Sigmoid colon (tissue), 7 donors: ENCODE results near the gene UTP3. TPM values are rescaled to one million over a fixed set of nuclear protein-coding genes. Genes with fewer than 3 reads are reported as not detected.
"Not testable (repeated sequence)": the region's sequence is repeated elsewhere in the genome, so short reads cannot be mapped to it uniquely, and the experiment has no call there.

Experiments
- DNase-seq: peaks from one replicate; pipeline ENCODE4 v3.0.0-alpha.2; 2019
- H3K27ac ChIP-seq, 4 donors: fragments of 200-600 bp; sonication (generic); one replicate each; pipeline ENCODE4 v1.5.1; 2016 to 2019; ENCODE audit warnings: mild to moderate bottlenecking in 1 of 4
- H3K27me3 ChIP-seq, 3 donors: fragments of 200-600 bp; sonication (generic); one replicate each; pipeline ENCODE4 v1.5.1; 2019; ENCODE audit warnings: mild to moderate bottlenecking in 1 of 3
- H3K36me3 ChIP-seq, 4 donors: fragments of 200-600 bp; sonication (generic); one replicate each; pipeline ENCODE4 v1.5.1; 2016 to 2019
- H3K4me1 ChIP-seq, 4 donors: fragments of 200-600 bp; sonication (generic); one replicate each; pipeline ENCODE4 v1.5.1; 2017 to 2019
- H3K4me3 ChIP-seq, 4 donors: fragments of 200-600 bp; sonication (generic); one replicate each; pipeline ENCODE4 v1.5.1; 2017 to 2019; ENCODE audit warnings: mild to moderate bottlenecking in 2 of 4, moderate library complexity in 1 of 4
- H3K9me3 ChIP-seq, 4 donors: fragments of 200-600 bp in 3 of 4; sonication (generic) in 3 of 4; one replicate each; pipeline versions ENCODE4 v1.5.1 to v1.6.1; 2013 to 2019
- CTCF ChIP-seq, 4 experiments: fragments of 450-650 bp in 3 of 4; fragments of 200-600 bp in 1 of 4; IDR thresholded peaks; one replicate each; pipeline ENCODE4 v1.5.1; 2016 to 2019; ENCODE audit warnings: antibody characterized with exemption in 4 of 4, mild to moderate bottlenecking in 3 of 4, moderate library complexity in 2 of 4
- EP300 ChIP-seq, 4 donors: sonication (generic); formaldehyde crosslinking; IDR thresholded peaks; one replicate each; pipeline ENCODE4 v1.6.1; 2017; ENCODE audit warnings: antibody characterized with exemption in 4 of 4
- POLR2A ChIP-seq, 2 donors: fragments of 450-650 bp; IDR thresholded peaks; one replicate each; pipeline ENCODE4 v1.6.1; 2016; ENCODE audit warnings: antibody characterized with exemption in 2 of 2, mild to moderate bottlenecking in 2 of 2, moderate library complexity in 2 of 2
- POLR2AphosphoS5 ChIP-seq, 4 donors: sonication (generic); formaldehyde crosslinking; IDR thresholded peaks; one replicate each; pipeline ENCODE4 v1.6.1; 2017; ENCODE audit warnings: antibody characterized with exemption in 4 of 4
- WGBS, 2 donors: extraction: QIAGEN DNeasy Blood & Tissue Kit; methylation state at CpG; one replicate each; pipeline ENCODE4 v1.1.7; 2013; 5-methylcytosine and 5-hydroxymethylcytosine counted together
- intact Hi-C: fragments of 100-400 bp; cut with DNase I; formaldehyde crosslinking; loops from one replicate; pipeline ENCODE4 v1.15.1; 2023
- polyA plus RNA-seq, 3 donors: library from polyadenylated mRNA; stranded (reverse); fragments of 200-250 nt; gene quantifications; one replicate each; pipeline ENCODE4 v1.2.3, GENCODE V29; 2013
- total RNA-seq, 4 donors: library from RNA; depleted of rRNA; stranded (reverse); fragments of >200 nt; gene quantifications; one replicate each; pipeline ENCODE4 v1.1.0, GENCODE V29; 2016
- donor health status: healthy with polysubstance abuse.
- donor health status: Bipolar disorder and iron deficiency.
- donor health status: healthy.

Gene UTP3
- total and polyA plus RNA-seq, 7 donors: 13.4 to 31.8 (median 15.3) TPM

GRCh38 chr4:70687392-70687791, 940 bp upstream of the UTP3 start:
- 51 to 62% methylated on average over 13 of the region's 13 CpGs for whole genome bisulfite sequencing, 2 donors
- H3K4me1 ChIP-seq: peaks cover 0 to 35% (median 32%) of the 10 kb centered on the region in 4 donors

GRCh38 chr4:70688795-70689231, 481 bp downstream of the UTP3 start:
- no peak for DNase-seq
- H3K36me3 ChIP-seq: peaks cover 0 to 17% (median 0%) of the 10 kb centered on the region in 4 donors
- H3K27ac ChIP-seq: peak overlapping the region; percentile 93 to 95 (median 94)
- TF ChIP-seq POLR2A (IDR thresholded peaks at IDR 0.05) (no peak), EP300 (IDR thresholded peaks at IDR 0.05) (no peak), POLR2AphosphoS5 (IDR thresholded peaks at IDR 0.05) (no peak), CTCF (IDR thresholded peaks at IDR 0.05) (no peak)
- peak overlapping the region; percentile 66 to 94 (median 79) for H3K4me3 ChIP-seq
- intact Hi-C loops: loop anchor here (1.0 to 5.0 kb wide), 4 partner anchors 16 to 213 kb away; partner anchors contain the start of genes GRSF1 and MOB1B
- no peaks in the 10 kb centered on the region for H3K27me3 ChIP-seq
- H3K9me3 ChIP-seq: no peaks in the 10 kb centered on the region
- H3K4me1 ChIP-seq: peaks cover 0 to 35% (median 32%) of the 10 kb centered on the region in 4 donors
- 1% methylated on average over 19 of the region's 19 CpGs for WGBS, 2 donors

More at GRCh38 chr4:70687392-70687791, 940 bp upstream of the UTP3 start:
- no peak for DNase-seq
- intact Hi-C loops: loop anchor here (5.0 kb wide), 2 partner anchors 35 to 215 kb away; partner anchors contain the start of gene MOB1B
- Histone ChIP-seq H3K27ac (peak overlapping the region; percentile 93 to 95 (median 94)), H3K4me3 (peak overlapping the region; percentile 66 to 94 (median 79)), H3K9me3 (no peaks in the 10 kb centered on the region), H3K36me3 (peaks cover 0 to 17% (median 0%) of the 10 kb centered on the region in 4 donors), H3K27me3 (no peaks in the 10 kb centered on the region)
- no peak for TF ChIP-seq EP300 (IDR thresholded peaks at IDR 0.05)
- TF ChIP-seq POLR2A (IDR thresholded peaks at IDR 0.05): no peak
- no peak for TF ChIP-seq POLR2AphosphoS5 (IDR thresholded peaks at IDR 0.05)
- TF ChIP-seq CTCF (IDR thresholded peaks at IDR 0.05): no peak

GRCh38 chr4:70691661-70692060, 3.3 kb downstream of the UTP3 start:
- Histone ChIP-seq H3K9me3 (no peaks in the 10 kb centered on the region), H3K27me3 (no peaks in the 10 kb centered on the region), H3K27ac (no peak overlapping the region), H3K4me3 (no peak overlapping the region), H3K4me1 (peaks cover 0 to 35% (median 32%) of the 10 kb centered on the region in 4 donors), H3K36me3 (peaks cover 0 to 17% (median 0%) of the 10 kb centered on the region in 4 donors)
- WGBS, 2 donors: 36 to 59% methylated on average over 1 of the region's 1 CpG
- no peak for DNase-seq
- intact Hi-C loops: no loop called here
- TF ChIP-seq POLR2A (IDR thresholded peaks at IDR 0.05) (no peak), CTCF (IDR thresholded peaks at IDR 0.05) (no peak), POLR2AphosphoS5 (IDR thresholded peaks at IDR 0.05) (no peak), EP300 (IDR thresholded peaks at IDR 0.05) (no peak)

- H3K4me3 ChIP-seq, DNase-seq, H3K27me3 ChIP-seq, H3K9me3 ChIP-seq, intact Hi-C loops, H3K27ac ChIP-seq: not testable (repeated sequence)
- Histone ChIP-seq H3K4me1 (peaks cover 0 to 26% (median 19%) of the 10 kb centered on the region in 4 donors), H3K36me3 (peaks cover 0 to 17% (median 0%) of the 10 kb centered on the region in 4 donors)
- 53 to 90% methylated on average over 7 of the region's 7 CpGs for WGBS, 2 donors
These were observed 6.3 kb downstream of the UTP3 start for GRCh38 chr4:70694633-70695032.

- 78 to 85% methylated on average over 8 of the region's 8 CpGs for WGBS, 2 donors
- H3K27ac ChIP-seq, DNase-seq, intact Hi-C loops, H3K4me3 ChIP-seq, H3K27me3 ChIP-seq, H3K9me3 ChIP-seq, H3K4me1 ChIP-seq, H3K36me3 ChIP-seq: not testable (repeated sequence)
These were observed 10.1 kb downstream of the UTP3 start for GRCh38 chr4:70698435-70698834.

- Histone ChIP-seq H3K27me3 (no peaks in the 10 kb centered on the region), H3K4me1 (peaks cover 0 to 11% (median 4%) of the 10 kb centered on the region in 4 donors), H3K27ac (no peak overlapping the region), H3K4me3 (no peak overlapping the region), H3K9me3 (no peaks in the 10 kb centered on the region), H3K36me3 (no peaks in the 10 kb centered on the region)
- intact Hi-C loops: loop anchor here (5.0 kb wide), 1 partner anchor 137 kb away; the partner anchor contains the start of gene GRSF1
- TF ChIP-seq EP300 (IDR thresholded peaks at IDR 0.05) (no peak), POLR2A (IDR thresholded peaks at IDR 0.05) (no peak)
- 88 to 90% methylated on average over 5 of the region's 5 CpGs for WGBS, 2 donors
- no peak for DNase-seq
These were observed 12.4 kb downstream of the UTP3 start for GRCh38 chr4:70700712-70701111.
